ENCODE data around the gene G6PC2.

Gene G6PC2

GRCh38 chr2:168915441-168916330 is 14.6 kb downstream of the G6PC2 start:
- Histone ChIP-seq H3K27ac (ENCODE audit: low read length) (no peak overlapping the region), H2AFZ (ENCODE audit: low read length) (no peak overlapping the region), H3K4me3 (ENCODE audit: low read length) (no peak overlapping the region), H3K27me3 (replicated peaks; ENCODE audit: insufficient read depth, low read length) (no peaks in the 10 kb centered on the region), H3K4me2 (ENCODE audit: low read depth, low read length) (no peak overlapping the region; the same call in 1 of the 2 replicates), H3F3A (ENCODE audit: insufficient read depth, low read length) (no peaks in the 10 kb centered on the region), H3K4me1 (ENCODE audit: low read length) (peaks cover 8% of the 10 kb centered on the region), H3K9me3 (replicated peaks; ENCODE audit: insufficient read depth, low read length) (no peaks in the 10 kb centered on the region), H3K9me2 (replicated peaks; ENCODE audit: insufficient read depth, low read length) (no peaks in the 10 kb centered on the region), H3K9ac (ENCODE audit: low read length) (no peak overlapping the region), H3K36me3 (replicated peaks; ENCODE audit: insufficient read depth, low read length) (no peaks in the 10 kb centered on the region), H4K20me1 (ENCODE audit: insufficient read depth, low read length) (no peaks in the 10 kb centered on the region), H3K79me2 (ENCODE audit: low read length) (no peaks in the 10 kb centered on the region)
- no peak for TF ChIP-seq EZH2phosphoT487 (IDR thresholded peaks at IDR 0.05; ENCODE audit: low read length)
- TF ChIP-seq EZH2 (optimal IDR thresholded peaks at IDR 0.05; ENCODE audit: low read depth, low read length): no peak
- TF ChIP-seq, protein P1, sequence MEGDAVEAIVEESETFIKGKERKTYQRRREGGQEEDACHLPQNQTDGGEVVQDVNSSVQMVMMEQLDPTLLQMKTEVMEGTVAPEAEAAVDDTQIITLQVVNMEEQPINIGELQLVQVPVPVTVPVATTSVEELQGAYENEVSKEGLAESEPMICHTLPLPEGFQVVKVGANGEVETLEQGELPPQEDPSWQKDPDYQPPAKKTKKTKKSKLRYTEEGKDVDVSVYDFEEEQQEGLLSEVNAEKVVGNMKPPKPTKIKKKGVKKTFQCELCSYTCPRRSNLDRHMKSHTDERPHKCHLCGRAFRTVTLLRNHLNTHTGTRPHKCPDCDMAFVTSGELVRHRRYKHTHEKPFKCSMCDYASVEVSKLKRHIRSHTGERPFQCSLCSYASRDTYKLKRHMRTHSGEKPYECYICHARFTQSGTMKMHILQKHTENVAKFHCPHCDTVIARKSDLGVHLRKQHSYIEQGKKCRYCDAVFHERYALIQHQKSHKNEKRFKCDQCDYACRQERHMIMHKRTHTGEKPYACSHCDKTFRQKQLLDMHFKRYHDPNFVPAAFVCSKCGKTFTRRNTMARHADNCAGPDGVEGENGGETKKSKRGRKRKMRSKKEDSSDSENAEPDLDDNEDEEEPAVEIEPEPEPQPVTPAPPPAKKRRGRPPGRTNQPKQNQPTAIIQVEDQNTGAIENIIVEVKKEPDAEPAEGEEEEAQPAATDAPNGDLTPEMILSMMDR (IDR thresholded peaks at IDR 0.05; ENCODE audit: low read length): no peak
- peak; percentile 8 for DNase-seq

GRCh38 chr2:168916331-168916675 is 15.2 kb downstream of the G6PC2 start:
- H3K4me2 ChIP-seq (ENCODE audit: low read depth, low read length): no peak overlapping the region; the same call in 1 of the 2 replicates
- H2AFZ ChIP-seq (ENCODE audit: low read length): no peak overlapping the region
- H3K4me1 ChIP-seq (ENCODE audit: low read length): peaks cover 8% of the 10 kb centered on the region
- no peaks in the 10 kb centered on the region for H4K20me1 ChIP-seq (ENCODE audit: insufficient read depth, low read length)
- DNase-seq: no peak
- TF ChIP-seq, protein P1 (IDR thresholded peaks at IDR 0.05; ENCODE audit: low read length): no peak
- no peak for TF ChIP-seq EZH2phosphoT487 (IDR thresholded peaks at IDR 0.05; ENCODE audit: low read length)
- TF ChIP-seq EZH2 (optimal IDR thresholded peaks at IDR 0.05; ENCODE audit: low read depth, low read length): no peak
- H3K27ac ChIP-seq (ENCODE audit: low read length): no peak overlapping the region
- H3F3A ChIP-seq (ENCODE audit: insufficient read depth, low read length): no peaks in the 10 kb centered on the region
- no peaks in the 10 kb centered on the region for H3K79me2 ChIP-seq (ENCODE audit: low read length)
- no peak overlapping the region for H3K9ac ChIP-seq (ENCODE audit: low read length)
- H3K9me2 ChIP-seq (replicated peaks; ENCODE audit: insufficient read depth, low read length): no peaks in the 10 kb centered on the region
- H3K36me3 ChIP-seq (replicated peaks; ENCODE audit: insufficient read depth, low read length): no peaks in the 10 kb centered on the region
- no peaks in the 10 kb centered on the region for H3K9me3 ChIP-seq (replicated peaks; ENCODE audit: insufficient read depth, low read length)
- no peak overlapping the region for H3K4me3 ChIP-seq (ENCODE audit: low read length)
- H3K27me3 ChIP-seq (replicated peaks; ENCODE audit: insufficient read depth, low read length): no peaks in the 10 kb centered on the region

GRCh38 chr2:168920504-168921157 is 19.5 kb downstream of the G6PC2 start:
- Histone ChIP-seq H3K79me2 (ENCODE audit: low read length) (no peaks in the 10 kb centered on the region), H2AFZ (ENCODE audit: low read length) (no peak overlapping the region), H3K4me1 (ENCODE audit: low read length) (peaks cover 8% of the 10 kb centered on the region), H3K4me2 (ENCODE audit: low read depth, low read length) (no peak overlapping the region), H3K9me3 (replicated peaks; ENCODE audit: insufficient read depth, low read length) (no peaks in the 10 kb centered on the region), H3K9me2 (replicated peaks; ENCODE audit: insufficient read depth, low read length) (no peaks in the 10 kb centered on the region), H3K9ac (ENCODE audit: low read length) (no peak overlapping the region), H3K27me3 (replicated peaks; ENCODE audit: insufficient read depth, low read length) (no peaks in the 10 kb centered on the region), H3K4me3 (ENCODE audit: low read length) (no peak overlapping the region), H3K27ac (ENCODE audit: low read length) (no peak overlapping the region), H3K36me3 (replicated peaks; ENCODE audit: insufficient read depth, low read length) (no peaks in the 10 kb centered on the region), H3F3A (ENCODE audit: insufficient read depth, low read length) (no peaks in the 10 kb centered on the region), H4K20me1 (ENCODE audit: insufficient read depth, low read length) (no peaks in the 10 kb centered on the region)
- TF ChIP-seq EZH2phosphoT487 (IDR thresholded peaks at IDR 0.05; ENCODE audit: low read length) (no peak), EZH2 (optimal IDR thresholded peaks at IDR 0.05; ENCODE audit: low read depth, low read length) (no peak)
- TF ChIP-seq, protein P1 (IDR thresholded peaks at IDR 0.05; ENCODE audit: low read length): peak; percentile 59
- DNase-seq: peak; percentile 53
